Mucosa of descending colon (tissue), 3 donors: Measurements from ENCODE around the gene SZT2. TPM values are rescaled to one million over a fixed set of nuclear protein-coding genes. Genes with fewer than 3 reads are reported as not detected.
"Not testable (repeated sequence)": the region's sequence is repeated elsewhere in the genome, so short reads cannot be mapped to it uniquely, and the experiment has no call there.

ENCODE experiments used
- ATAC-seq: fragments of 200-7000 bp; cut with Tn5 transposase; one replicate; pipeline ENCODE4 v1.9.1; 2020; ENCODE audit warnings: mild to moderate bottlenecking, moderate library complexity
- DNase-seq, 3 donors: peaks; one replicate each; pipeline ENCODE4 v3.0.0-alpha.2; 2020
- H3K36me3 ChIP-seq: fragments of 200-600 bp; one replicate; pipeline ENCODE4 v1.8.0; 2021; ENCODE audit warnings: low read depth, mild to moderate bottlenecking
- H3K4me1 ChIP-seq: fragments of 200-600 bp; one replicate; pipeline ENCODE4 v1.8.0; 2021; ENCODE audit warnings: low read depth, mild to moderate bottlenecking
- H3K4me3 ChIP-seq: fragments of 200-600 bp; one replicate; pipeline ENCODE4 v1.8.0; 2021; ENCODE audit warnings: mild to moderate bottlenecking
- H3K9me3 ChIP-seq: fragments of 200-600 bp; one replicate; pipeline ENCODE4 v1.8.0; 2021; ENCODE audit warnings: mild to moderate bottlenecking
- CTCF ChIP-seq: fragments of 200-600 bp; IDR thresholded peaks from one replicate; pipeline ENCODE4 v1.8.0; 2022; ENCODE audit warnings: antibody characterized with exemption, mild to moderate bottlenecking
- intact Hi-C, 2 donors: fragments of 100-400 bp; cut with DNase I in 1 of 2; cut with micrococcal nuclease in 1 of 2; formaldehyde crosslinking; loops; one replicate each; pipeline versions ENCODE4 v1.11.0 to v1.11.1; 2022; cut with DNase I, micrococcal nuclease
- total RNA-seq, 3 donors: library from RNA; stranded (reverse); fragmentation: NEBNext Ultra II Directional in 2 of 3; extraction: Animal tissue kit (Norgen Biotek cat#: 25700) in 2 of 3; gene quantifications; one replicate each; pipeline versions ENCODE4 v1.2.1 to v1.2.4, GENCODE V29; 2021 to 2023
- donor health status: DM: no; HTN: no; CAD: no; lungs with moderate emphysema.
- donor health status: DM: no; HTN: no; CAD: no.
- donor health status: DM: no; HTN: yes; CAD: no.

Gene SZT2
- total RNA-seq, 3 donors from 2014 or later: 61.7 to 93.6 (median 75.4) TPM

- H3K4me3 ChIP-seq: peak overlapping the region; percentile 34
- no peaks in the 10 kb centered on the region for H3K9me3 ChIP-seq
- H3K4me1 ChIP-seq: peaks cover 4% of the 10 kb centered on the region
- peak; percentile 38 to 54 (median 41) for DNase-seq
- no peak for TF ChIP-seq CTCF
- intact Hi-C loops: no loop called here
- H3K36me3 ChIP-seq: no peaks in the 10 kb centered on the region
- ATAC-seq: peak; percentile 2
These were observed 63.2 kb downstream of the SZT2 start for GRCh38 chr1:43452789-43453441.

GRCh38 chr1:43453442-43454269 is 64.0 kb downstream of the SZT2 start, which contains the start of gene HYI:
TSS of gene HYI (minus strand) at chr1:43453931. CDS start at chr1:43453793, 138 bp downstream.
- H3K4me1 ChIP-seq: peaks cover 4% of the 10 kb centered on the region
- no peaks in the 10 kb centered on the region for H3K9me3 ChIP-seq
- TF ChIP-seq CTCF: no peak
- ATAC-seq (peak; percentile 71), DNase-seq (peak; percentile 90 to 93 (median 92))
- intact Hi-C loops: no loop called here
- peak within 1 kb of the TSS; percentile 34 for H3K4me3 ChIP-seq
- no peaks in the 10 kb centered on the region for H3K36me3 ChIP-seq

- peak; percentile 77 for ATAC-seq
- no peak for TF ChIP-seq CTCF
- no peaks in the 10 kb centered on the region for H3K9me3 ChIP-seq
These were observed 64.7 kb downstream of the SZT2 start for GRCh38 chr1:43454270-43455011.

DNA sequence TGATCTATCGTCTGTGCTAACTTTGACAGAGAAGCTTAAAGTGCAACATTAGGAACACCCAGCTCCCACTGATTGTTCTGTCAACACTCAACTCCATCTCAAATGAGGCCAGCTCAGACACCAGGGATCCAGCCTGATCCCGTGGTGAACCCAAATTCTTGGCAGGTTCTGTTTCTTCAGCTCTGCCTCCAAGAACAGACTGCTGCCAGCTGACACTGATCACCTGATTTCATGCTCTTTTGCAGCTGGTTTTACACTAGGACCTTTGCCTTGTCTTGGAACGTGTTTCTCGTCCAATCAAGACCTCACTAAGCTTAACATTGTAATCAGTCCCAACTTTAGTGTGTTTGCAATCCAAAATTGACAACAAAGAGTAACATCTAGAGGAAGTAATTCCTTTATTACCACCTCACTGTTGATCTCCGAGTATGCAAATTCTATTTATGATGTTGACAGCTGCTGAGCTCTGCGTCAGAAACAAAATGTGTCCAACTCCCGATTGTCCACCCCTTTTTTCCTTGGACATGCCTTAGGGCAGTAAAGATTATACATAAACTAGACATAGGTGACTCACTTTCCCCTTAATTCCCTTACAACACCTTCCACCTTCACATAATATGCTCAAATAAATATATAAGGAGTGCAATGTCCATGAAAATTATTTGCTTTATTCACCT is 65.7 kb downstream of the SZT2 start:
- TF ChIP-seq CTCF: no peak
- peak in 1 of 3 donors; percentile 73 for DNase-seq
- Histone ChIP-seq H3K9me3 (no peaks in the 10 kb centered on the region), H3K4me3 (no peak overlapping the region), H3K4me1 (peaks cover 4% of the 10 kb centered on the region), H3K36me3 (no peaks in the 10 kb centered on the region)
- intact Hi-C loops: no loop called here
- ATAC-seq: peak; percentile 68

More at GRCh38 chr1:43454270-43455011, 64.7 kb downstream of the SZT2 start:
- peak; percentile 74 to 89 (median 78) for DNase-seq
- intact Hi-C loops: no loop called here
- H3K4me3 ChIP-seq: no peak overlapping the region
- peaks cover 4% of the 10 kb centered on the region for H3K4me1 ChIP-seq
- no peaks in the 10 kb centered on the region for H3K36me3 ChIP-seq

DNA sequence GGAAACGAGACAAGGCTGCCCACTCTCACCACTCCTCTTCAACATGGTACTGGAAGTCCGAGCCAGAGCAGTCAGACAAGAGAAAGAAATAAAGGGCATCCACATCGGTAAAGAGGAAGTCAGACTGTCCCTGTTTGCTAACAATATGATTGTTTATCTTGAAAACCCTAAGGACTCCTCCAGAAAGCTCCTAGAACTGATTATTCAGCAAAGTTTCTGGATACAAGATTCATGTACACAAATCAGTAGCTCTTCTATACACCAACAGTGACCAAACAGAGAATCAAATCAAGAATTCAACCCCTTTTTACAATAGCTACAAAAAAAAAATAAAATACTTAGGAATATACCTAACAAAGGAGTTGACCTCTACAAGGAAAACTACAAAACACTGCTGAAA is 68.7 kb downstream of the SZT2 start:
- ATAC-seq, H3K9me3 ChIP-seq, intact Hi-C loops, H3K4me3 ChIP-seq, DNase-seq, H3K36me3 ChIP-seq, H3K4me1 ChIP-seq: not testable (repeated sequence)
